A673 (cell line): ENCODE data around the gene CFAP61. TPM values are rescaled to one million over a fixed set of nuclear protein-coding genes. Genes with fewer than 3 reads are reported as not detected.
"Not testable (repeated sequence)": the region's sequence is repeated elsewhere in the genome, so short reads cannot be mapped to it uniquely, and the experiment has no call there.

ENCODE experiments used
- BruUV-seq: library from RNA; stranded (reverse); fragments of 400-500 nt; replicated peaks from 2 replicates; lab custom pipeline; 2021; lab: Mats Ljungman, UMichigan
- CTCF ChIA-PET: fragments of 300-600 bp; sonication (Branson Sonifier 250); formaldehyde crosslinking; loops from one replicate; lab custom pipeline; 2022; ENCODE audit warnings: antibody characterized with exemption; lab: Charles Lee
- POLR2A ChIA-PET: fragments of 300-600 bp; sonication (Branson Sonifier 250); formaldehyde crosslinking; loops from one replicate; lab custom pipeline; 2022; ENCODE audit warnings: antibody characterized with exemption; ENCODE audit not compliant: low non-redundant PET; lab: Charles Lee
- DNase-seq: peaks from one replicate; pipeline ENCODE4 v3.0.0-alpha.2; 2015; ENCODE audit warnings: low spot score
- H3K27ac ChIP-seq: fragments of 200-600 bp; sonication (generic); 2 replicates; pipeline ENCODE4 v1.5.1; 2016; ENCODE audit warnings: mixed run types, low read depth, mild to moderate bottlenecking, mixed read lengths, antibody characterized with exemption, low read length; ENCODE audit not compliant: poor library complexity, severe bottlenecking
- H3K27me3 ChIP-seq: fragments of 200-600 bp; sonication (generic); replicated peaks from 2 replicates; pipeline ENCODE4 v1.6.1; 2017; ENCODE audit warnings: mixed run types, low read depth, mild to moderate bottlenecking, mixed read lengths, antibody characterized with exemption, low read length; ENCODE audit not compliant: insufficient read depth, poor library complexity
- H3K36me3 ChIP-seq: fragments of 200-600 bp; sonication (generic); 2 replicates; pipeline ENCODE4 v1.6.1; 2016; ENCODE audit warnings: mixed run types, mild to moderate bottlenecking, mixed read lengths, antibody characterized with exemption, low read length; ENCODE audit not compliant: insufficient read depth, poor library complexity, severe bottlenecking
- H3K4me1 ChIP-seq: fragments of 200-600 bp; sonication (generic); 2 replicates; pipeline ENCODE4 v1.6.1; 2017; ENCODE audit warnings: mixed run types, mild to moderate bottlenecking, mixed read lengths, antibody characterized with exemption, low read length; ENCODE audit not compliant: insufficient read depth, poor library complexity, severe bottlenecking
- H3K4me3 ChIP-seq: fragments of 200-600 bp; sonication (generic); 2 replicates; pipeline ENCODE4 v1.5.1; 2016; ENCODE audit warnings: low read depth, mixed run types, mild to moderate bottlenecking, mixed read lengths, low read length; ENCODE audit not compliant: poor library complexity, severe bottlenecking
- H3K9me3 ChIP-seq: fragments of 200-600 bp; sonication (generic); 2 replicates; pipeline ENCODE4 v1.6.1; 2016; ENCODE audit warnings: mixed run types, low read depth, mild to moderate bottlenecking, mixed read lengths, antibody characterized with exemption, low read length; ENCODE audit not compliant: poor library complexity, severe bottlenecking
- CTCF ChIP-seq: fragments of 300-800, 200-600 bp; sonication (generic); conservative IDR thresholded peaks from 2 replicates; pipeline ENCODE4 v1.5.1; 2017; ENCODE audit warnings: low read depth, mild to moderate bottlenecking, antibody characterized with exemption, low read length, moderate library complexity, mixed read lengths
- EZH2 ChIP-seq: fragments of 200-600 bp; sonication (generic); IDR thresholded peaks from 2 replicates; pipeline ENCODE4 v1.6.1; 2017; ENCODE audit warnings: borderline replicate concordance, low read depth, mild to moderate bottlenecking, mixed read lengths, antibody characterized with exemption, low read length; ENCODE audit not compliant: poor library complexity, severe bottlenecking
- intact Hi-C: fragments of 100-400 bp; cut with micrococcal nuclease; formaldehyde crosslinking; loops from one replicate; pipeline ENCODE4 v1.10.0; 2022; ENCODE audit not compliant: unreplicated experiment
- total RNA-seq: library from RNA; stranded (reverse); gene quantifications from 2 replicates; pipeline ENCODE4 v1.2.3, GENCODE V29; 2021

The CFAP61 gene
- total RNA-seq, 1 experiment from 2014 or later, result not detected

GRCh38 chr20:20217621-20218020, 165.3 kb downstream of the CFAP61 start:
- no TSS peak for BruUV-seq
- H3K4me3 ChIP-seq, result no peak overlapping the region
- no peaks in the 10 kb centered on the region for H3K36me3 ChIP-seq
- POLR2A ChIA-PET, result no interaction called here
- no peak for DNase-seq
- intact Hi-C loops, result no loop called here
- H3K27me3 ChIP-seq, result peaks cover 14% of the 10 kb centered on the region
- H3K27ac ChIP-seq, result no peak overlapping the region
- CTCF ChIA-PET, result no interaction called here
- H3K9me3 ChIP-seq, result no peaks in the 10 kb centered on the region
- TF ChIP-seq CTCF (no peak), EZH2 (no peak)
- H3K4me1 ChIP-seq, result no peaks in the 10 kb centered on the region

- DNase-seq, H3K4me3 ChIP-seq, H3K9me3 ChIP-seq, H3K27ac ChIP-seq, POLR2A ChIA-PET, H3K4me1 ChIP-seq, BruUV-seq, CTCF ChIA-PET, H3K36me3 ChIP-seq, intact Hi-C loops: not testable (repeated sequence)
- peaks cover 19% of the 10 kb centered on the region for H3K27me3 ChIP-seq
These were observed 165.8 kb downstream of the CFAP61 start for GRCh38 chr20:20218106-20218505.

GRCh38 chr20:20219016-20219415, 166.7 kb downstream of the CFAP61 start:
- CTCF ChIA-PET, result no interaction called here
- no peaks in the 10 kb centered on the region for H3K36me3 ChIP-seq
- BruUV-seq, result no TSS peak
- H3K4me1 ChIP-seq, result no peaks in the 10 kb centered on the region
- intact Hi-C loops, result no loop called here
- no peak overlapping the region for H3K27ac ChIP-seq
- POLR2A ChIA-PET, result interaction anchor here (0.5 kb wide), 1 partner anchor 110 kb away, joined by 3 read pairs; no protein-coding TSS in a partner anchor
- no peak overlapping the region for H3K4me3 ChIP-seq
- TF ChIP-seq CTCF, result no peak
- TF ChIP-seq EZH2, result no peak
- H3K27me3 ChIP-seq, result peaks cover 28% of the 10 kb centered on the region
- DNase-seq, result no peak
- no peaks in the 10 kb centered on the region for H3K9me3 ChIP-seq

- Histone ChIP-seq H3K27ac (no peak overlapping the region), H3K9me3 (no peaks in the 10 kb centered on the region), H3K4me3 (no peak overlapping the region), H3K27me3 (peaks cover 31% of the 10 kb centered on the region), H3K36me3 (no peaks in the 10 kb centered on the region), H3K4me1 (no peaks in the 10 kb centered on the region)
- CTCF ChIA-PET, result no interaction called here
- intact Hi-C loops, result no loop called here
- POLR2A ChIA-PET, result no interaction called here
- BruUV-seq, result no TSS peak
- TF ChIP-seq EZH2 (no peak), CTCF (no peak)
- no peak for DNase-seq
These were observed 167.8 kb downstream of the CFAP61 start for GRCh38 chr20:20220134-20220533.
